A549 (cell line): ENCODE measurements around the gene TNFAIP8.

Experiments used
- EP300 ChIP-seq, 2 experiments: fragments of >200 bp; sonication (Bioruptor Twin); formaldehyde crosslinking; IDR thresholded peaks; 2 replicates in 1 of 2; 3 replicates in 1 of 2; pipeline ENCODE4 v1.6.1; 2016 to 2017
- JUN ChIP-seq, 2 experiments: fragments of >200 bp; sonication (Bioruptor Twin); formaldehyde crosslinking; IDR thresholded peaks; 2 replicates in 1 of 2; 3 replicates in 1 of 2; pipeline ENCODE4 v1.6.1; 2016 to 2017
- TF ChIP-seq, protein P1 (sequence below): fragments of >200 bp; sonication (Bioruptor Twin); formaldehyde crosslinking; IDR thresholded peaks from 3 replicates; pipeline ENCODE4 v1.5.1; 2016
- TF ChIP-seq, protein P2 (sequence below): fragments of 200-600 bp; sonication (generic); IDR thresholded peaks from 2 replicates; pipeline ENCODE4 v1.6.1; 2016; ENCODE audit warnings: antibody characterized with exemption, mild to moderate bottlenecking, moderate library complexity

GRCh38 chr5:119312403-119312802 is 43.4 kb upstream of the TNFAIP8 start:
- TF ChIP-seq JUN (IDR thresholded peaks at IDR 0.05): no peak
- TF ChIP-seq, protein P1, sequence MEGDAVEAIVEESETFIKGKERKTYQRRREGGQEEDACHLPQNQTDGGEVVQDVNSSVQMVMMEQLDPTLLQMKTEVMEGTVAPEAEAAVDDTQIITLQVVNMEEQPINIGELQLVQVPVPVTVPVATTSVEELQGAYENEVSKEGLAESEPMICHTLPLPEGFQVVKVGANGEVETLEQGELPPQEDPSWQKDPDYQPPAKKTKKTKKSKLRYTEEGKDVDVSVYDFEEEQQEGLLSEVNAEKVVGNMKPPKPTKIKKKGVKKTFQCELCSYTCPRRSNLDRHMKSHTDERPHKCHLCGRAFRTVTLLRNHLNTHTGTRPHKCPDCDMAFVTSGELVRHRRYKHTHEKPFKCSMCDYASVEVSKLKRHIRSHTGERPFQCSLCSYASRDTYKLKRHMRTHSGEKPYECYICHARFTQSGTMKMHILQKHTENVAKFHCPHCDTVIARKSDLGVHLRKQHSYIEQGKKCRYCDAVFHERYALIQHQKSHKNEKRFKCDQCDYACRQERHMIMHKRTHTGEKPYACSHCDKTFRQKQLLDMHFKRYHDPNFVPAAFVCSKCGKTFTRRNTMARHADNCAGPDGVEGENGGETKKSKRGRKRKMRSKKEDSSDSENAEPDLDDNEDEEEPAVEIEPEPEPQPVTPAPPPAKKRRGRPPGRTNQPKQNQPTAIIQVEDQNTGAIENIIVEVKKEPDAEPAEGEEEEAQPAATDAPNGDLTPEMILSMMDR: no peak
- TF ChIP-seq, protein P2, sequence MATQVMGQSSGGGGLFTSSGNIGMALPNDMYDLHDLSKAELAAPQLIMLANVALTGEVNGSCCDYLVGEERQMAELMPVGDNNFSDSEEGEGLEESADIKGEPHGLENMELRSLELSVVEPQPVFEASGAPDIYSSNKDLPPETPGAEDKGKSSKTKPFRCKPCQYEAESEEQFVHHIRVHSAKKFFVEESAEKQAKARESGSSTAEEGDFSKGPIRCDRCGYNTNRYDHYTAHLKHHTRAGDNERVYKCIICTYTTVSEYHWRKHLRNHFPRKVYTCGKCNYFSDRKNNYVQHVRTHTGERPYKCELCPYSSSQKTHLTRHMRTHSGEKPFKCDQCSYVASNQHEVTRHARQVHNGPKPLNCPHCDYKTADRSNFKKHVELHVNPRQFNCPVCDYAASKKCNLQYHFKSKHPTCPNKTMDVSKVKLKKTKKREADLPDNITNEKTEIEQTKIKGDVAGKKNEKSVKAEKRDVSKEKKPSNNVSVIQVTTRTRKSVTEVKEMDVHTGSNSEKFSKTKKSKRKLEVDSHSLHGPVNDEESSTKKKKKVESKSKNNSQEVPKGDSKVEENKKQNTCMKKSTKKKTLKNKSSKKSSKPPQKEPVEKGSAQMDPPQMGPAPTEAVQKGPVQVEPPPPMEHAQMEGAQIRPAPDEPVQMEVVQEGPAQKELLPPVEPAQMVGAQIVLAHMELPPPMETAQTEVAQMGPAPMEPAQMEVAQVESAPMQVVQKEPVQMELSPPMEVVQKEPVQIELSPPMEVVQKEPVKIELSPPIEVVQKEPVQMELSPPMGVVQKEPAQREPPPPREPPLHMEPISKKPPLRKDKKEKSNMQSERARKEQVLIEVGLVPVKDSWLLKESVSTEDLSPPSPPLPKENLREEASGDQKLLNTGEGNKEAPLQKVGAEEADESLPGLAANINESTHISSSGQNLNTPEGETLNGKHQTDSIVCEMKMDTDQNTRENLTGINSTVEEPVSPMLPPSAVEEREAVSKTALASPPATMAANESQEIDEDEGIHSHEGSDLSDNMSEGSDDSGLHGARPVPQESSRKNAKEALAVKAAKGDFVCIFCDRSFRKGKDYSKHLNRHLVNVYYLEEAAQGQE: no peak
- no peak for TF ChIP-seq EP300 (IDR thresholded peaks at IDR 0.05)
